ENCODE data around the gene GPR157.

- TF ChIP-seq EHMT2 (IDR thresholded peaks at IDR 0.05; ENCODE audit: low read depth) (no peak), BHLHE40 (IDR thresholded peaks at IDR 0.05; ENCODE audit: low read depth, low read length) (no peak), CTCF (IDR thresholded peaks at IDR 0.05) (no peak), POLR2A (IDR thresholded peaks at IDR 0.05; ENCODE audit: low read length) (no peak), RFX5 (IDR thresholded peaks at IDR 0.05) (no peak), SMC3 (IDR thresholded peaks at IDR 0.05) (no peak)
These were observed 53.9 kb downstream of the GPR157 start for GRCh38 chr1:9075022-9075421.
